Urothelium cell line (cell line): ENCODE results near the gene CDH4.
A peak's percentile ranks its signal among the peaks of the same experiment; 100 is the strongest.

ENCODE experiments used
- DNase-seq: peaks from one replicate; pipeline ENCODE4 v3.0.0; 2011; ENCODE audit warnings: low spot score, mixed read lengths
- FAIRE-seq: peaks from 2 replicates; lab custom pipeline; 2011; peaks lifted over from hg19 to GRCh38; lab: Jason Lieb, UNC

The CDH4 gene

GRCh38 chr20:61878478-61879302, 626.6 kb downstream of the CDH4 start:
- DNase-seq (no peak), FAIRE-seq (no peak)

- DNase-seq (no peak), FAIRE-seq (no peak)
These were observed 627.2 kb downstream of the CDH4 start for GRCh38 chr20:61879303-61879620.

- peak; percentile 20 for FAIRE-seq
- no peak for DNase-seq
These were observed 627.6 kb downstream of the CDH4 start for GRCh38 chr20:61879694-61880093.

- DNase-seq (no peak), FAIRE-seq (peak; percentile 35)
These were observed 628.6 kb downstream of the CDH4 start for GRCh38 chr20:61880706-61881105.

- FAIRE-seq (no peak), DNase-seq (no peak)
These were observed 629.4 kb downstream of the CDH4 start for GRCh38 chr20:61881416-61881815.

GRCh38 chr20:61881861-61882260, 629.8 kb downstream of the CDH4 start:
- DNase-seq, result no peak
- no peak for FAIRE-seq

GRCh38 chr20:61882716-61883615, 630.9 kb downstream of the CDH4 start:
- peak; percentile 27 for FAIRE-seq

GRCh38 chr20:61883857-61884393, 631.9 kb downstream of the CDH4 start:
- DNase-seq (no peak), FAIRE-seq (no peak)

More at GRCh38 chr20:61882716-61883615, 630.9 kb downstream of the CDH4 start:
- DNase-seq, result no peak

GRCh38 chr20:61884571-61885389, 632.7 kb downstream of the CDH4 start:
- DNase-seq (no peak), FAIRE-seq (no peak)

GRCh38 chr20:61885759-61886715, 634.0 kb downstream of the CDH4 start:
- no peak for FAIRE-seq
- no peak for DNase-seq

GRCh38 chr20:61886721-61887595, 634.9 kb downstream of the CDH4 start:
- peak; percentile 81 for DNase-seq
- FAIRE-seq, result peak; percentile 98

GRCh38 chr20:61887596-61888093, 635.6 kb downstream of the CDH4 start:
- FAIRE-seq, result no peak
- DNase-seq, result no peak

GRCh38 chr20:61888101-61888865, 636.2 kb downstream of the CDH4 start:
- DNase-seq (no peak), FAIRE-seq (no peak)

GRCh38 chr20:61889659-61890058, 637.6 kb downstream of the CDH4 start:
- DNase-seq (no peak), FAIRE-seq (no peak)

- no peak for FAIRE-seq
- DNase-seq, result no peak
These were observed 638.1 kb downstream of the CDH4 start for GRCh38 chr20:61890210-61890609.

- no peak for FAIRE-seq
- DNase-seq, result no peak
These were observed 639.4 kb downstream of the CDH4 start for GRCh38 chr20:61891476-61891875.

- FAIRE-seq (no peak), DNase-seq (no peak)
These were observed 640.0 kb downstream of the CDH4 start for GRCh38 chr20:61891916-61892649.
